ENCODE data around the gene ITGAL. TPM values are rescaled to one million over a fixed set of nuclear protein-coding genes. Genes with fewer than 3 reads are reported as not detected.

ITGAL gene
- total and polyA plus RNA-seq, 2 of the 13 experiments (the other 11 are each of a cell fraction or from before 2014, with no cell fraction given) = 0.86 to 1.2 TPM

GRCh38 chr16:30535777-30536190, 63.2 kb downstream of the ITGAL start (continued):
- TF ChIP-seq ZBED4 (CRISPR knock-in tag; IDR thresholded peaks at IDR 0.05; ENCODE audit: borderline replicate concordance) (peak; percentile 54; the same call in 1 of the 2 replicates), ZBTB10 (CRISPR knock-in tag; IDR thresholded peaks at IDR 0.05; ENCODE audit: borderline replicate concordance) (no peak), ZKSCAN1 (IDR thresholded peaks at IDR 0.05; ENCODE audit: low read length) (peak; percentile 82), DRAP1 (CRISPR knock-in tag; IDR thresholded peaks at IDR 0.05) (0 out of 2 replicates have a peak, but pooled peaks have one; percentile 29), ZXDC (CRISPR knock-in tag; IDR thresholded peaks at IDR 0.05) (no peak; the same call in 1 of the 2 replicates), HES4 (CRISPR knock-in tag; IDR thresholded peaks at IDR 0.05; ENCODE audit: borderline replicate concordance) (peak; percentile 77), TFDP1 (CRISPR knock-in tag; IDR thresholded peaks at IDR 0.05; ENCODE audit: borderline replicate concordance) (peak; percentile 90; the same call in 1 of the 2 replicates), RBFOX2 (IDR thresholded peaks at IDR 0.05; ENCODE audit: low read depth, low read length) (no peak), ATF7-NPFF (CRISPR knock-in tag; IDR thresholded peaks at IDR 0.05; ENCODE audit: low read depth) (peak; percentile 80; the same call in 1 of the 2 replicates), MTA1 (CRISPR knock-in tag; IDR thresholded peaks at IDR 0.05; ENCODE audit: borderline replicate concordance) (peak; percentile 76; the same call in 1 of the 2 replicates), NFKB2 (CRISPR knock-in tag; IDR thresholded peaks at IDR 0.05; ENCODE audit: borderline replicate concordance) (peak; percentile 94), ZNF891 (CRISPR knock-in tag; IDR thresholded peaks at IDR 0.05) (peak; percentile 82), MXD1 (CRISPR knock-in tag; IDR thresholded peaks at IDR 0.05) (peak; percentile 68; the same call in 1 of the 2 replicates), KDM5B (CRISPR knock-in tag; IDR thresholded peaks at IDR 0.05; ENCODE audit: borderline replicate concordance) (peak; percentile 85), ZNF275 (CRISPR knock-in tag; IDR thresholded peaks at IDR 0.05; ENCODE audit: borderline replicate concordance) (peak; percentile 49; the same call in 1 of the 2 replicates)
